Panc1 (cell line): ENCODE results near the gene ADORA2A. TPM values are rescaled to one million over a fixed set of nuclear protein-coding genes. Genes with fewer than 3 reads are reported as not detected.

ENCODE experiments used
- ATAC-seq: fragments of 200-7000 bp; cut with Tn5 transposase; 2 replicates; pipeline ENCODE4 v1.9.1; 2020; ENCODE audit warnings: mild to moderate bottlenecking, moderate library complexity
- BruUV-seq: library from RNA; stranded (reverse); fragments of 400-500 nt; replicated peaks from 2 replicates; lab custom pipeline; 2021; lab: Mats Ljungman, UMichigan
- CTCF ChIA-PET: fragments of 300-600 bp; sonication (Branson Sonifier 250); formaldehyde crosslinking; loops from one replicate; lab custom pipeline; 2022; ENCODE audit warnings: antibody characterized with exemption; lab: Charles Lee
- POLR2A ChIA-PET: fragments of 300-600 bp; sonication (Branson Sonifier 250); formaldehyde crosslinking; loops from one replicate; lab custom pipeline; 2022; ENCODE audit warnings: antibody characterized with exemption; lab: Charles Lee
- DNase-seq: peaks from one replicate; pipeline ENCODE4 v3.0.0-alpha.2; 2010; ENCODE audit warnings: low read depth, low spot score
- H3K27ac ChIP-seq: 2 replicates; pipeline ENCODE4 v1.5.1; 2011; ENCODE audit warnings: mild to moderate bottlenecking, low read length, inconsistent platforms
- H3K27me3 ChIP-seq: fragments of 200-500 bp; sonication (Bioruptor generic); 2 replicates; pipeline ENCODE4 v1.6.0; 2014; ENCODE audit warnings: low read length, inconsistent platforms; ENCODE audit not compliant: control insufficient read depth, insufficient read depth
- H3K36me3 ChIP-seq: fragments of 200-500 bp; sonication (Bioruptor generic); 2 replicates; pipeline ENCODE4 v1.5.1; 2014; ENCODE audit warnings: inconsistent platforms, mild to moderate bottlenecking, low read length, moderate library complexity; ENCODE audit not compliant: control insufficient read depth, insufficient read depth
- H3K4me1 ChIP-seq: 2 replicates; pipeline ENCODE4 v1.5.1; 2011; ENCODE audit warnings: inconsistent platforms, mild to moderate bottlenecking, low read length, moderate library complexity; ENCODE audit not compliant: control insufficient read depth, insufficient read depth
- H3K4me3 ChIP-seq, 2 experiments: 2 replicates each; pipeline ENCODE4 v1.5.1; 2011 to 2012; ENCODE audit warnings: low read depth in 2 of 2, low read length in 2 of 2, mild to moderate bottlenecking in 2 of 2, inconsistent platforms in 1 of 2, moderate library complexity in 1 of 2
- H3K9me3 ChIP-seq: fragments of 200-500 bp; sonication (Bioruptor generic); 2 replicates; pipeline ENCODE4 v1.5.1; 2014; ENCODE audit warnings: low read depth, mild to moderate bottlenecking, inconsistent platforms, low read length, moderate library complexity; ENCODE audit not compliant: control insufficient read depth, insufficient read depth
- CTCF ChIP-seq: fragments of 450-650 bp; IDR thresholded peaks from 2 replicates; pipeline ENCODE4 v1.5.1; 2017; ENCODE audit warnings: mild to moderate bottlenecking
- POLR2AphosphoS5 ChIP-seq: IDR thresholded peaks from 2 replicates; pipeline ENCODE4 v1.6.1; 2012; ENCODE audit warnings: mild to moderate bottlenecking, low read depth, low read length, moderate library complexity
- REST ChIP-seq, 2 experiments: IDR thresholded peaks; 2 replicates each; pipeline ENCODE4 v1.6.1; 2011 to 2012; ENCODE audit warnings: low read depth in 2 of 2, control low read depth in 1 of 2, low read length in 1 of 2, mild to moderate bottlenecking in 1 of 2, moderate library complexity in 1 of 2; ENCODE audit not compliant: insufficient read depth in 1 of 2
- SIN3A ChIP-seq: IDR thresholded peaks from 2 replicates; pipeline ENCODE4 v1.6.1; 2012; ENCODE audit warnings: low read depth, mild to moderate bottlenecking, low read length, moderate library complexity, borderline replicate concordance; ENCODE audit not compliant: insufficient read depth
- TCF7L2 ChIP-seq: IDR thresholded peaks from 2 replicates; pipeline ENCODE4 v1.6.1; 2011; ENCODE audit warnings: mild to moderate bottlenecking, low read depth, low read length, inconsistent platforms
- in situ Hi-C: cut with HindIII; loops from 2 replicates; pipeline ENCODE4 v1.10.0; 2016; ENCODE audit warnings: low sequenced_read_pairs, low pct_unique_long_range_greater_than_20kb
- intact Hi-C: fragments of 100-400 bp; cut with micrococcal nuclease; formaldehyde crosslinking; loops from one replicate; pipeline ENCODE4 v1.10.0; 2022; ENCODE audit not compliant: unreplicated experiment
- total RNA-seq: library from RNA; stranded (reverse); gene quantifications from one replicate; pipeline ENCODE4 v1.2.1, GENCODE V29; 2021; ENCODE audit not compliant: unreplicated experiment

ADORA2A gene
- total RNA-seq, 1 experiment from 2014 or later: 11.5 TPM

- TF ChIP-seq SIN3A: no peak
- no peak for TF ChIP-seq TCF7L2
- TF ChIP-seq POLR2AphosphoS5: no peak
- no peak for TF ChIP-seq CTCF
- TF ChIP-seq REST (IDR thresholded peaks at IDR 0.05; ENCODE audit: insufficient read depth in 1 of 2, low read depth in 2 of 2, low read length in 1 of 2): no peak
- H3K36me3 ChIP-seq: no peaks in the 10 kb centered on the region
- intact Hi-C loops (no loop called here), in situ Hi-C loops (no loop called here)
- DNase-seq (no peak), ATAC-seq (no peak)
- no peaks in the 10 kb centered on the region for H3K4me1 ChIP-seq
- BruUV-seq: no TSS peak
- ChIA-PET CTCF (interaction anchor here (0.6 kb wide), 1 partner anchor 1498 kb away, joined by 4 read pairs; no protein-coding TSS in a partner anchor), POLR2A (no interaction called here)
- no peaks in the 10 kb centered on the region for H3K9me3 ChIP-seq
- H3K27me3 ChIP-seq: no peaks in the 10 kb centered on the region
- H3K4me3 ChIP-seq: no peak overlapping the region
- no peak overlapping the region for H3K27ac ChIP-seq
Observed at GRCh38 chr22:24383061-24383460, 44.3 kb upstream of the ADORA2A start.

- DNase-seq (no peak), ATAC-seq (no peak)
- no peaks in the 10 kb centered on the region for H3K9me3 ChIP-seq
- no peak overlapping the region for H3K4me3 ChIP-seq
- no peaks in the 10 kb centered on the region for H3K4me1 ChIP-seq
- TF ChIP-seq REST (IDR thresholded peaks at IDR 0.05; ENCODE audit: insufficient read depth in 1 of 2, low read depth in 2 of 2, low read length in 1 of 2): no peak
- no peak for TF ChIP-seq CTCF
- TF ChIP-seq SIN3A: no peak
- no peak for TF ChIP-seq POLR2AphosphoS5
- TF ChIP-seq TCF7L2: no peak
- no peaks in the 10 kb centered on the region for H3K27me3 ChIP-seq
- no TSS peak for BruUV-seq
- CTCF ChIA-PET: no interaction called here
- no peak overlapping the region for H3K27ac ChIP-seq
- POLR2A ChIA-PET: no interaction called here
- H3K36me3 ChIP-seq: no peaks in the 10 kb centered on the region
- in situ Hi-C loops (no loop called here), intact Hi-C loops (no loop called here)
Observed at GRCh38 chr22:24384131-24384530, 43.3 kb upstream of the ADORA2A start.
